Stimulated activated CD4-positive, alpha-beta T cell treated with anti-CD3 and anti-CD28 coated beads, Interleukin-4, amount 100 ng/mL, for 1 hour (primary cell): ENCODE measurements around the gene KRT3.

ENCODE experiments used
- DNase-seq: peaks from one replicate; pipeline ENCODE4 v3.0.0-alpha.2; 2020

The KRT3 gene

DNA sequence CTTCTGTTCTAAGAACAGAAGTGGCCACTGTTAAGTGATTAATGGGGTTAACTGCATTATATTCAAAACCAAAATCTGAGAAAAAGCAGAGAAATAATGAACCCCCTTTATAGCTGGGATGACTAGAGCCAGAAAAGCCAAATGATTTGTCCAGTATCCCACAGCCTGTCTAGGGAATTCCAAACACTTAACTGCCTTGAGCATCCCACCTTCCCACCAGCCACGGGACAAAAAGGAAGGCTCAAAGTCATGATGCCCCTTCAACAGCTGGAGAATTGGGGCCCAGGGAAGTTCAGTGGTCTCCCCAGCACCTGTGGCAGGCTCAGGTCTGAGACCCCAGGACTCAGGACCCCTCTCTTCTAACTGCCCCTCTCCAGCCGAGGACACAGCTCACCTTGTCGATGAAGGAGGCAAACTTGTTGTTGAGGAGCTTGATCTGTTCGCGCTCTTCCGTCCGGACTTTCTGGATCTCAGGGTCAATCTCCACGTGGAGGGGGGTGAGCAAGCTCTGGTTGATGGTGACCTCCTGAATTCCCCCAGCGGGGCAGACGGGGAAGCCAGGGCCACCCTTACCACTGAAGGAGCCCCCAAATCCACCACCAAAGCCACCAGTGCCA, 17.4 kb upstream of the KRT3 start:
- DNase-seq = no peak

DNA sequence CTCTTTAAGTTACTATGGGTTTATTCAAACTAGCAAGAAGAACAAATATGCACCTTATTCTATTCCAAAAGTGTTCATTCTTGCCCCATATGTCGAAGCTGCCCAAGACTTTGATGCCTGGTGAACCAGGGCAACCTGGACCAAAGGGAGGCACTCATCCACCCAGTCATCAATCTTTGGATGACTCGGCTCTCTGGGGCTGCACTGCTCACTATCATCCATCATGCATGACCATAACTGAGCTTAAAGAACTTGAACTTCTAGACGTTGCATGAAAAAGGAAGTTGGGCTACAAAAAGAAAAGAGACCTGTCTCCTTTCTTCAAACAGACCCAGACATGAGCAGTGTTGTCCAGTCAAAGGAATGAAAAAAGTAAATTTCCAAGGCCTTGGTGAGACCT, 16.8 kb upstream of the KRT3 start:
- no peak for DNase-seq

DNA sequence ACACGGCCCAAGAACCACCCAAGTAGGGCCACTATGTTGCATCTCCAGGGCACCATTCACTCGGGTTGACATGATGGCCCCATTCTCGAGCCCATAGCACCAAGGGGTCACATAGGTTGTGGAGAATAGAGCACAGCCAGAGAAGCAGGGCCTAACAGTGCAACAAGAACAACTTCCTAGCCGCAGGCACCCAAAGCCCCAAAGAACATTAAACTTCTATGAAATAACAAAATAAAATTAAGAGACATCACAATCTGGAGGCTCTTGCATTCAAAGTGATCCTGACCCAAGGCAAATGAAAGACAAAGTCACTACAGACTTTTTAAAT, 16.1 kb upstream of the KRT3 start:
- DNase-seq = no peak

DNA sequence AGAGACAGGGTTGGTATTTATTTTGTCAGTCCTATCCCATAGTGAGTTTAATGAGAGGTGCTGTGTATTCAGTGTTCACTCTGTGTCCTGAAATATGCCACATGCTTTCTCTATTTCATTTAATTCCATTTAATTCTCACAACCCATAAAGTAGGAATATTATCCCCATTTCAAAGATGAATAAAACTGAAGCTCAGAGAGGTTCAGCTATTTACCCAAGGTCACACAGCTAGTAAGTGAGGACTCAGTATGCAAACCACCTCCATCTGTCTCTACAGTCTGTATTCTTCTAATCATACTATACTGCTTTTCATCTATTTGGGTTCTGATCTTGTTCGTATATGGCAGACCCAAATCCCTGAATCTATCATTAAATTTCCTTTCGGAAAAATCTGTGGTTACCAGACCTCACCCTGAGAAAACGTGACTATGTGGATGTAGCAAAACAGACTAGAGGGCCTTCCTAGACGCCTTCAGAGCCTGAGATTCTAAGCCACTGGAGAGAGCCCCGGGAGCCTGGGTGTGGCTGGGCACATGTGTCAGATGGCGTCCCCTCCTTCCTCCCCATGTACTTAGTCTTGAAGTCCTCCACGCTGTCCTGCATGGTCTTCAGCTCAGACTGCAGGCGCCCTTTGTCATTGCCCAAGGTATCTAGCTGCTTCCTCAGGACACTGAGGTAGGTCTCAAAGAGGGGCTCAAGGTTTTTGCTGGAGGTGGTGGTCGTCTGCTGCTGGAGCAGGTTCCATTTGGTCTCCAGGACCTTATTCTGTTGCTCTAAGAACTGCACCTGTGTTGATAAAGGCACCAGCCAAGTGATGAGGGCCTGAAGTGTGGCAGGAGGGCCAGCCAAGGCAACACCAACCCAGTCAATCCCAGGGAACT, 15.5 kb upstream of the KRT3 start:
- no peak for DNase-seq

DNA sequence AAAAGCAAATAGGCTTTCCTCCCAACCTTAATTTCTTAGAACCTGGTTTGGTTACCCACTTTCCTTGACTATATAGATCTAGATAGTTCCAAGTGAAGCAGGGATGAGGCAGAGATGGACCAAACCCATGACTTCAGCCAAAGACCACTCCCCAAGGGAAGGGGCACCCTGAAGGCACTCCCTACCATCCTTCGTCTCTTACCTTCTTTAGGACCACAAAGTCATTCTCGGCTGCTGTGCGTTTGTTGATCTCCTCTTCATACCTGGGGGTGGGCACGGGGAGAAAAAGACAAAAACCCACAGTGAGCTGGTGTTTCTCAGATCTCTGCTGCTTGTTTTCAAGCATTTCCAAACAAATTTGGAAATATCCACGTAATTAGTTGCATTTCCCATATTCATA, 14.6 kb upstream of the KRT3 start:
- DNase-seq = no peak

DNA sequence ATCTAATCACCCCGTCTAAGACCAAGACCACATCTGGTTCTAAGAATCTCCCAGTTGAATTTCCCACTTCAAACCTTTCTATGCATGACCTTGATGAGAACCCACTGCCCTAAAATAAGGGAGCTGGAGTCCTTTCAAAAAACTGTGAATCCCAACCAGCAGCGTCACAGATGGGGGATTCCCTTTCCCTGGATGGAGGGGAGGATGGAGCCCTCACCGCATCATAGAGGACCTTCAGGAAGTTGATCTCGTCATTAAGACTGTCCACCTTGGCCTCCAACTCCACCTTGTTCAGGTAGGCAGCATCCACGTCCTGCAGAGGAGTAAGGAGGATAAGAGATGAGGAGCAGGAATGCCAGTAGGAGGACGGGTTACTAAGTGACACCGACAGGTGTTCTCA, 13.2 kb upstream of the KRT3 start:
- no peak for DNase-seq

DNA sequence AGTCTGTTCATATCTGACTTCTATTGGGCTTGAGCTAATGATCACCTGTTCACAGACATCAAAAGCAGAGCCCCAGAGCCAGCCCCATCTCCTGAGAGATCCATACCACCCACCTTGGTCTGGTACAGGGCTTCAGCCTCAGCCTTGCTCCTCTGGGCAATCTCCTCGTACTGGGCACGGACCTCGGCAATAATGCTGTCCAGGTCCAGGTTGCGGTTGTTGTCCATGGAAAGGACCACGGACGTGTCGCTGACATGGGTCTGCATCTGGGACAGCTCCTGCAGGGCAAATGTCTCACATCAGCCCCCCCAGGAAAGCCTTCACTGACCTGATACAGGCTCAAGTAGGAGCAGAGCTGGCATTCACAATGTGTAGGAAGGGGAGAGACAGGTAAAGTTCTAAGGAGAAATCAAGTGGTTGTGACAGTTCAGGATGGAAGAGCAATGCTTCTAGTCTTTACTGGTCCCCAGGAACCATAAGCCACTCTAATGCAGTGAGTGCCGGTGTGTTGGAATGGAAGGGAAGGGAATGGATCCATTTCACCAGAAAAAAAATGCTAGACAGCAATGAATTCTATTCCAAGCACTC, 12.8 kb upstream of the KRT3 start:
- no peak for DNase-seq

DNA sequence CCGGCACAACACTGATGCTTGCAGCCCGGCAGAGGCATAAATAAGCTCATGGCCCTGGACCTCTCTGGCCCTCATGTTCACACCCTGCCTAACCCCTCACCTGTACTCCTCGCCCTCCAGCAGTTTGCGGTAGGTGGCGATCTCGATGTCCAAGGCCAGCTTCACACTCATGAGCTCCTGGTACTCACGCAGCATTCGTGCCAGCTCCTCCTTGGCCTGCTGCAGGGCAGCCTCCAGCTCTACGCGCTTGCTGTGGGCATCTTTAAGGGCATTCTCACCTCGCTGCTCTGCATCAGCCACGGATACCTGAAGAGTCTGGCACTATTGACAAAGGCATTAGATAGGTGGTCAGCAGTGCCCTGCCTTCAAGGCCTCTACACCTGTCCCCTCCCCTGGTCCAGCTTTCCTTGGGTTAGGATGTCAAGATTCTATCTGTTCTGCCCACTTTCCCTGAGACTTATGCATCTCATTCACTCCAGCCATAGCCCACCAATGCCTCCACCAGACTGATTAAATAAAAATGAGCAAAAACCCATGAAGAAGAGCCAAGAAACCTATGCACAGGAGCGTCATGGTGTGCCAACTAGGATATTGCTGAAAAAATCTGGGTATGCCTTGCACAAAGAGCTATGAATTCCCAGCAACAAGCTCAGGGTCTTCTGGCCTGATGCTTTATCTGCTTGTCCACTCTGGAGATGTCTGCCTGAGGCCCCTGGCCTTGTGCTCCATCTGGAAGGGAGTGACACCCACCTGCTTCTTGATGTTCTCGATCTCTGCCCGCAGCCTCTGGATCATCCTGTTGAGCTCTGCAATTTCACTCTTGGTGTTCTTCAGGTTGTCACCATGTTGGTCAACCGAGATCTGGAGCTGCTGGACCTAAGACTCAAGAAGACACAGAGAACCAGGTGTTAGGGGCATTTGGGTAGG, 11.9 kb upstream of the KRT3 start:
- DNase-seq = no peak

DNA sequence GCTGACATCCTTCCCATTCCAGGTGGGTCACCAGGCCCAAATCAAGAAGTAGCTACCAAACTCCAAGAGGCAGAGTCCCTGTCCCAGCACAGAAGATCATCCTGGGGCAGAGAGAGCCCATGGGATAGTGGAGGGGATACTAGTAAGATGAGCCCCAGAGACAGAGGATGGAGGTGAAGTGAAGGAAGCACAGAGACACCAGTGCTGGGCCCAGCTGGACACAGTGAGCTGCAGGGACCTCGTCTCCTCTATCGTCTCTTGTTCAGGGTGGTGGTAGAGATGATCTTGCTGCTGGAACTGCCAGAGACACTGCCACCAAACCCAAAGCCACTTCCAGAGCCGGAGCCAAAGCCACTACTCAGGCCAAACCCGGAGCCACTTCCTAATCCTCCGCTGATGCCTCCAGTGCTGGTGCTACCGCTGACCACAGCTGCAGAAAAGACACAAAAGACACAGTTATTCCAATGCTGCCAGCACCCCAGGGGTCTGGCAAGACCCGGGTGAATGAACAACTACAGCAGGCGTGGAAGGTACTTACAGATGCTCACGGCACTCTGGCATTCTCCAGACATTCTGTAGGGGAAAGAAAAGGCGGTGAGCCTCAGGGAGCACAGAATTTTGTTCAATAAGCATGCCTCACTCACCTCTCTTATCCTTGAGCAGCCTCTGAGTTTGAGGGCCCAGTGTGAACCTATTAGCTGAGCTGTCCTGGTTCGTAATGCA, 11.1 kb upstream of the KRT3 start:
- DNase-seq = no peak

DNA sequence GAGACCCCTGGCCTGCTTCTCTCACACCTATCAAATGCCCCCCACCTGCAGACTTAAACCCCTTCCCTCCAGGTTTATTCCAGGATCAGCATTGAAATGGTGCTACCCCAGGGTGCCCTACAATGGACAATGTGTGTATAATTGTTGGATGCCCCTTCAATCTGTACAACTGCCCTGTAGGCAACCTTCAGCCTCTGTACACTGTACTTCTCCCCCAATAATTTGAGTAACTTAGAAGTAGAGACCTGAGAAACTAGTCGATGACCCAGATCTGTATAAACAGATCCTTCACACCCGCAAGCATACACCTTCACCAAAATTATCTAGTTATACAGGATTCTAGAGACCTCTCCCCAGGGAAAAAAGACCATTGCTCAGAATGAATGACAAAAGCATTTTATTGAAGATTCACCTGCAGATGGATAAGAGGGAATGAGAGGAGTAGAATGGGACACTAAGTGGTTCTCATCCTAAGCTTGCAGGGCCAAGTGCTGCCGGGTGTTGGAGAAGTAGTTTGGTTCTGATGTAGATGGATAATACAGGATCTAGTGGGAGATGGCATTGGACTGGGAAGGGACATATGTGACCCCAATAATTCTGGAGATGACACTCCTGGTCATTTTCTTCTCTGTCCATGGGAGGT, 10.4 kb upstream of the KRT3 start:
- no peak for DNase-seq

DNA sequence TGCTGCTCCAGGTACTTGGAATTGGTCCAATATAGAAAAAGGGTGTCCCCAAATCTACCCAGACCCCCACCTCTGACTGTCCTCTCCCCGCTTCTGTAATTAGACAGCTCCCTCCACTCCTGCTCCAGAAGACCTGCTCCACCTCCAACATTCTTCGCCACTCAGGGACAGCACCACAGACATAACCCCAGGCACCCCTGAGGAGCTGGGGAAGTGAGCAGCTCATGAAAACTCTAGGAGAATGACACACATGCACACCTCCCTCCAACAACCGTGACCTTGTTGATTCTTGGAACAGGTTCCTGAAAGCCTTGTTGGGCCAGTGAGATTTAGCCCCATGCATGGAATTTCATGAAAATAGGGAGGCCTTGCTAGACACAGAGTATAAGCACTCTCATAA, 9.8 kb upstream of the KRT3 start:
- no peak for DNase-seq

DNA sequence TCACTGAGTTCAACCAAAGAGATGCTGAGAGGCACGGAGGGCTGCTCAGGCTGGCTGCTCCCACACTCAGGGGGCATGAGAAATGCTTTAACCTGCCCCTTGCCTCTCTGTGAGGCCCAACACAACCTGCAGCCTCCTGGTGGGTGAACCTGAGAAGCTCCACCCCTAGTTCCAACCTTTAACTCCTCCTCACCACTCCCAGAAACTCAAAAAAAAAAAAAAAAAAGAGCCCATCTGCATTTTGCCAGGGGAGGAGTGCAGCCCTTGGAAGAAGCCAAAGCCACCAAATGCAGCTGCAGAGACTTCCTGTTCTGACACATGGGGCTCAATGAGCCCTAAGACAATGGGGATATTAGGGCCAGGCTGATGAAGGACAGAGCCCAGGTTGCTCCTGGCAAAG, 9.1 kb upstream of the KRT3 start:
- no peak for DNase-seq

DNA sequence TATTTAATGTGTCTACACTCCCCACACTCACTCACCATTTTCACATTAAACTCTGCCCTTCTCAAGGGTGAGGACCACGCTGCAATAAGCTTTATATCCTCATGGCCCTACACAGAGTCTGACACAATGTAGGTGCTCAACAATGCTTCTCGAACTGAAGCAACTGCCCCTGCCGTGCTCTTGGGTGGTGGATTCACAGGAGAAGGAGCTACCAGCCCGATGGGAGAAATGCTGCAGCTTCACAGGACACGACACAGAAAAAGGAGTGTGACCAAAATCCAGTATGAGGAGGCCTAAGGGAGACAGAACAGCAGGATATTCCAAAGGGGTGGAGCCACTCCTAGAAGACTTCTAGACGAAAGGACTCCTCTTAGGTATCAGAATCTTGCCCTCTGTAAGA, 6.5 kb upstream of the KRT3 start:
- no peak for DNase-seq

DNA sequence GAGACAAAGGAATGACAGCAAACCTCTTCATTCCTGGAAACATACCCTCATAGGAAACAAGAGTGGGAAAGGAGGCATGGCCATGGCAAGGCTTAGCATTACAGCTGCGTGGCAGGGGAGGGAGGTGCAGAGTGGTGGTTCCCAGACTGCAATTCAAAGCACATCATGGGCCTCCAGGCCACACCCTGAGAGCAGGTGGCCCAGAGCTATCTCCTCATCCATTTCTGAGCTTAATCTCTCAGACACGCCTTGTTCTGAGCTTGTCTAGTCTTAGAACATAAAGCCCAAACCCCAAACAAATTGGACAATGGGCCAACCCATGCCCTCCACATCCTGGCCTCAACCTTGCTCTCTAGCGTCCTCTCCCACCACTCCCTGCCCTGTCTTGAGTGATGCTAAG, 5.9 kb upstream of the KRT3 start:
- DNase-seq = no peak

DNA sequence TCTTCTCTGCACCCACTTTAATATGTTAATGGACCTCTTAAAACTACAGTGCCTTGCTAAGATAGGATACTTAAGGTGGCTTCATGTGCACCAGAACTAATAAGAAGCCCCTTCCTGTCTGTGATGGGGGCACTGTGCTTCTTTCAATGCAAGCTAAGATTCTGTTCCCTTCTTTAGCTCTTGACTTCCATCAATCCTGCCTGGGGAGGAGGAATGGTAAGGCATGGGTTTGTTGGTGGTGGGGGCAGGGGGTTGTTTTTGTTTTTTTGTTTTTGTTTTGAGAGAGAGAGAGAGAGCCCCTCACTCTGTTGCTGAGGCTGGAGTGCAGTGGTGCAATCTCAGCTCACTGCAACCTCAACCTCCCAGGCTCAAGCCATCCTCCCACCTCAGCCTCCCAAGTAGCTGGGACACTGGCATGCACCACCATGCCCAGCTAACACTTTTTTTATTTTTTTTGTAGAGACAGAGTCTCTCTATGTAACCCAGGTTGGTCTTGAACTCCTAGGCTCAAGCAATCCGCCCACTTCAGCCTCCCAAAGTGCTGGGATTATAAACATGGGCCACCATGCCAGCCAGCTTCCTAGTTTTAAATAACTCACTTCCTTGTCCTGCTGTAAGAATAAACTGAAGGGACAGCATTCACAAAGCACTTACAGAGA, 4.5 kb upstream of the KRT3 start:
- DNase-seq = no peak

DNA sequence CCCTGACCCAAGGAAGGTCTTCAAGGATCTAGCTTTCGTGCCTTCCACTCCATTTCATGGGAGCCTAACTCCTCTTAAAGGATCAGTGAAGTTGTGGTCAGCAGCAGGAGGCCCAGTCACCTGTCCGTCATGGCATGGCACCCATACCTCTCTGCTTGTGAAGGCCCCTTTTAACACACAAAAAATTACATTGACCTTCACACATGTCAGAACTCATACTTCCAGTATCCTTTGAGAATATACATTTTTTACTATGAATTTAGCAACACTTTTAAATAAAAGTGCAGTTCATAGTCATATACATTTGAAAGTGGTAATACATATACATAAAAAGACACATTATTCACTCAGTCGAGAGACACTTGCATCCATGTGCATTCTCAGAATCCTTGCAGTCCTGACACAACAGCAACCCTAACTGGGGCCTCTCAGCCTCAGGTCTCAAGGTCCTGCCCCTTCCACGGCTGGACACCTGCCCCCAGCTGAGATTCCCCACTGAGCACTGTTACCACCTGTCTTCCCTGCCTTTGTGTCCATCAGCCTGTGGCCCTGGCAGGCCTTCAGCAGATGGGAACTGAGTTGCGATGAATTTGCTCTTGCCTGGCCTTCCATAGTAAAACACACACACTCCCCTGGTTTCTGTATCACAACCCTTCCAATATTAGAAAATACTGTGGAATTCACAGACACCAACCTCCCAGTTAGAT, 3.7 kb upstream of the KRT3 start:
- no peak for DNase-seq

DNA sequence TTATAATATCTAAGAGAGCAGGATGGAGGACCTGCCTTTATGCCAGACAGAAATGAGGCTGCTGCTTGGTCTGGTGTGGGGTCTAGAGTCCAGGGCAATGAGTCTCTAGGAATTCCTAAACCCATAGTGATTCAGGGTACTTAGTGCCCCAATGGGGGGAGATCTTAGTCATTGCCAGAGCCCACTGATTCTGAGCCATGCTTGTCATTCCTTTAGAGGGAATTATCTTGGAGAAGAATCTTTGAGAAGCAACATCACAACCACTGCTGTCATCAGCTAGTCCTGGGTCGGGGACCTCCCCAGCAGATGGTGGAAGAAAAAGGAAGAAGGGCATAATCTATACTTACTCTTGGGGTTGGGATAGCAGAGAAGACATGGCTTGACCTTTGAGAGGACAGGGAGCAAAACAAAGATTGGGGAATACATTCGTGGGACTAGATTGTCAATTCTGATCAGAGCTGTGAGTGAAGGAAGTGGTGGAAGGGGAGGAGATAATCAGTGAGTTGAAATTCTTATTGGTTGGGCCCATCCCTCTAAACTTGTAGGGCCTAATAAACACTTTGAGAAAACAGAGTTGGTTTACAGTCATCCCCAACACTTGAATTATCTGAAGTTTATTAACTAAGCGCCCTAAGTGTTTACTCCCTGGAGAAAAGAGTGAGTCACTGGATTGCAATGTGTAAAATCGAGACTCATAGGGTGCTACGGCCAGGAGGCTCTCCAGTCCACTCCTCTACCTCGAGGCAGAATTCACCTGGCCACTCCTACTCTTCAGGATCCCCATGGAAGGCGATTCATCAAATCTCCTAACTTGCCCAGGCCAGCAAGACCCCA, 3.0 kb upstream of the KRT3 start:
- no peak for DNase-seq

DNA sequence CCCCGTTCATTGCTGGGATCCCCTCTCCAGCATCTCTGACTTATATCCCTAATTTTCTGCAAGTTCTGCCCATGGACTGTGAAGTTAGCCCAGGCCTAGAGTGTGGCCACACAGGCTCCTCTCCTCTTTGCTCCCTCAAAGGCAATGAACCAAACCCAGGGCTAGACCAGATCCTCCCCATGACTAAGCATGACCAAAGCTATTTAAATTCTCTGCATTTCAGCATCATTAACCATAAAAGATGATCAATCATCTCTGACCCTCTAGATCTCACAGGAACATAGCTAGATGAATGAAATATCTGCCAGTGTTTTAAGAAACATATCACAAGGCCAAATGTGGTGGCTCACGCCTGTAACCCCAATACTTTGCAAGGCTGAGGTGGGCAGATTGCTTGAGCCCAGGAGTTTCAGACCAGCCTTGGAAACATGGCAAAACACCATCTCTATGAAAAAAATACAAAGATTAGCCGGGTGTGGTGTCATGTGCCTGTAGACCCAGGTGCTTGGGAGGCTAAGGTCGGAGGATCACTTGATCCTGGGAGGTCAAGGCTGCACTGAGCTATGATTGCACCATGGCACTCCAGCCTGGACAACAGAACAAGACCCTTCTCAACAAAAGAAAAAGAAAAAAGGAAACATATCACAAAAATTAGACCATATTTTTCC, 2.2 kb upstream of the KRT3 start:
- no peak for DNase-seq

DNA sequence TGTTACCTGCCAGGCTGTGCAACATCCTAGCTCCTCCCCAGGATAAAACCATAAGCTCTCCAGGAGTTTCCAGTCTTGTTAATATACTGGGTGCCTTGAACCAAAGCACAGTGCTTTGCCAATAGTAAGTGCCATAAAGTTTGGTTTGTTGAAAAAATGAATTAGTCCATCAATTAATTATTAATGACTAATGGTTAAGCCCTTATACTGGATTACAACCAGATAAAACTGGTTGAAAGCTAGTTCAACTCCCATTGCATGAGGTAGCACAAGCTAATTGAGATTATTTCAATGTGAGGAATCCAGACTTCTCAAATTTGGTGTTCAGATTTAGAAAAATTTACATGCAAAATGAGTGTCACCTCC, 1.6 kb upstream of the KRT3 start:
- no peak for DNase-seq
